GM21723 (cell line): Measurements from ENCODE around the gene BRD2.
"Not testable (repeated sequence)": the region's sequence is repeated elsewhere in the genome, so short reads cannot be mapped to it uniquely, and the experiment has no call there.

Experiments
- ATAC-seq: cut with Tn5 transposase; IDR thresholded peaks from one replicate; pipeline ENCODE4 v1.9.1; 2021; ENCODE audit warnings: mild to moderate bottlenecking, moderate library complexity; ENCODE audit not compliant: unreplicated experiment

The BRD2 gene

DNA sequence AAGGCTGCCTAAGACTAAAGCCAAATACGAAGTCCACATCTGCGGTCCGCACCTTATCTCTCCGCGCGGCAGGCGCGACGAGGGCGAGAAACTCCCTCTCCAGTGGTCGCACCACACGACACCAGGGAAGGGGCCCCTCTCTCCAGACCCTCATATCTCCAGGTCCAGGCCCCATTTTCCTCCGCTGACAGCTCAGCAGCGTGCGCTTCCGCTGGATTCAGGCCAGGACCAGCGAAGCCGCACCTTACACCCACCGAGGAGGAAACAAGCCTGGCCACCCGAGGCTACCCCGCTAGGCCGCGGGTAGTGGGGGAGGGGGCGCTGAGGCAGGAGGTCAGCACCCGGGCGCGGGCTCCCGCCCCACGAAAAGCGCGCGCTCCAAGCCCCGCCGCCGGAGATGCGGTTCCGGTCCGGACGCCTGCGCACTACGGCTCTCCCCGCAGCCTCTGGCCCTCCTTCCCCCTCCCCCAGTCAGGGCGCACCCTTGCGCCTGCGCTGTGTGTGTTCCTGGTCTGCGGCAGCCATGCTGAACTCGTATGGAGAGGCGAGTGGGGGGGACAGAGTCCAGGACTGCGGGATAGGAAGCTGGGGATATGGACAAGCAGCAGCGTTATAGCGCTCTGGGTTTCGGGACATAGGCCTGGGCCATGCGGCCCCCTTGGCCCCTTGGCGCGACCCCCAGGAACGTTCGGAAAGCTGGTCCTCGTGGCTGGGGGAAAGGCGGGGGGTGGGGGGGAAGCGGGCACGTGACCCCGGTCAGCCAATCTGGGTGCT, at the start of gene BRD2:
TSS of gene BRD2 (plus strand) at position 502 of the 774 bp plus-strand sequence. CDS start 4,305 bp downstream, outside the sequence.
- ATAC-seq: peak; percentile 37

DNA sequence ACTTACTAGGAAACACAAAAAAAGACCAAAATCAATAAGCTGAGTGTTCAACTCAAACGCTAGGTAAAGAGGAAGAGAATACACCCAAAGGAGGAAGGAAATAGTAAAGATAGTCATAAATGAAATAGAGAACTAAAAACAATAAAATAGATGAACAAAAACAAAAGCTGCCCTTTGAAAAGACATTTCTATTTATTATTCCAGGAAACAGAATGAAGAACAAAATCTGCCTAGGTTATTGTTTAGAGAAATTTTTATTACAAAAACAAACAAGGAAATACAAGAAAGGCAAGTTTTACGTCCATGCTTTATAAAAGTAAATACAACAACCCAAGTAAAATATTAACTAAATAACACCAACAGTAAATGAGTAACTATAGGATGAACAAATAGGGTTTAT, 47.7 kb upstream of the BRD2 start:
- ATAC-seq: no peak

DNA sequence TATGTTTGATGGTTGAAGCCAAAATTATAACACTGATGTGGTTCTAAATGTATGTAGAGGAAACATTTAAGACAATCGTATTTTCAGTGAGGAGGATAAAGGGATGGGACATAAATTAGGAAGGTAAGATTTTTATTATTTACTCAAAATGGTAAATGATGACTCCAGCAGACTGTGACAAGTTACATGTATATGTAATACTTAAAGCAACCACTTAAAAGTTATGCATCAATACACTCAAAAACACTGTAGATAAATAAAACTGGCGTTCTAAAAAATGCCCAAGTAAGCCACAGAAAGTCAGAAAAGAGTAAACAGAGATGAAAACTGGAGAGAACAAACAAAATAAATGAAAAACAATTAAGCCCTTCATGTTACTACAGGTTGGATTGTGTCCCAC, 46.3 kb upstream of the BRD2 start:
- no peak for ATAC-seq

DNA sequence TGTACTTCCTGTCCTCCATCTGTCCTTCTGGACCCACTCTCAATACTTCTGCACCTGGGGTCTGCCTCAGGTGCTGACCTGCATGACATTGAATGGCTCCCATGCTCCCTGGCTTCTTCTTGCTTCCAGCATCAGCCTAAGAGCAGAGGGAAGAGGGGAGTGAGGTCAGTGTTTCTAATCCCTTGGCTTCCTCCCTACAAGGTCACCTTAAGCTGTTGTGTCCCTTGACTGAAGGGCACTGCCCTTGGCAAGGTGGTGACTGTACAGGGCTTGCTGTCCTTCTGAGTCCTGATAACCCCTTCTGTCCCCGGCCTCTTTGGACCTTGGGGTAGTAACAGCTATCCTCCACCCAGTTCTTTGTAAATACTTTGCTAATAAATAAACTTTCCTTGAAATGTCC, 37.2 kb upstream of the BRD2 start:
- no peak for ATAC-seq

- no peak for ATAC-seq
Observed at GRCh38 chr6:32932132-32932868, 36.1 kb upstream of the BRD2 start.

- no peak for ATAC-seq
Observed at GRCh38 chr6:32933661-32934085, 34.7 kb upstream of the BRD2 start.

DNA sequence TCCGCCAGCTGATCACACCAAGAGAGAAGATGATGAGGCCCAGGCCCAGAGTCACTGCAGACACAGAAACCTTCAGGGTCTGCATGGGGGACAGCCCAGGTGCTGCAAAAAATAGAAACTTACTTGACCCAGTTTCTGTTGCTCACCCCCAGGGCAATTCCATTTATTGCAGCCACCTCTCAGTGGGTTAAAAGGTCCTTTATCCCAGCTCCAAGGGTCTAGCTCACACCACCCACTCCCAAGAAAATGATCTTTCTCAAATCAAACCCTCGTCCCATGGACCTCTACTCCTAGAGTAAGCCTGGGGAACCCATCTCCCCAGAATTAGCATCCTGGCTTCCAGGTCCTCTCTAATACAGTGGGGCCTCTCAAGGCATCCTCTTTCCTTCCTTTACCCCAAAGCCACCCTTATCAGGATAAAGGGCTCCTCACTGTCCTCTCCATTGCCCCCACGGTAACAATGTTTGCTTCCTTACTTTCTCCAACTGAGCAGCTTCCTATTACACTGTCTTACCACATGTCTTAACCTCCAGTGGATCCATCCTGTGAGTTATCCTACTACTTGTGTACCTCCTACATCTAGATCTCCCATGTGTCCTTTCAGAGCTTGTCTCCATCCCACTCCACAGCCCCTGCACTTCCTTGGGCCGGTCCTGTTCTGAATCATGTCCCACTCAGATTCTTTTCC, 32.7 kb upstream of the BRD2 start:
- no peak for ATAC-seq

DNA sequence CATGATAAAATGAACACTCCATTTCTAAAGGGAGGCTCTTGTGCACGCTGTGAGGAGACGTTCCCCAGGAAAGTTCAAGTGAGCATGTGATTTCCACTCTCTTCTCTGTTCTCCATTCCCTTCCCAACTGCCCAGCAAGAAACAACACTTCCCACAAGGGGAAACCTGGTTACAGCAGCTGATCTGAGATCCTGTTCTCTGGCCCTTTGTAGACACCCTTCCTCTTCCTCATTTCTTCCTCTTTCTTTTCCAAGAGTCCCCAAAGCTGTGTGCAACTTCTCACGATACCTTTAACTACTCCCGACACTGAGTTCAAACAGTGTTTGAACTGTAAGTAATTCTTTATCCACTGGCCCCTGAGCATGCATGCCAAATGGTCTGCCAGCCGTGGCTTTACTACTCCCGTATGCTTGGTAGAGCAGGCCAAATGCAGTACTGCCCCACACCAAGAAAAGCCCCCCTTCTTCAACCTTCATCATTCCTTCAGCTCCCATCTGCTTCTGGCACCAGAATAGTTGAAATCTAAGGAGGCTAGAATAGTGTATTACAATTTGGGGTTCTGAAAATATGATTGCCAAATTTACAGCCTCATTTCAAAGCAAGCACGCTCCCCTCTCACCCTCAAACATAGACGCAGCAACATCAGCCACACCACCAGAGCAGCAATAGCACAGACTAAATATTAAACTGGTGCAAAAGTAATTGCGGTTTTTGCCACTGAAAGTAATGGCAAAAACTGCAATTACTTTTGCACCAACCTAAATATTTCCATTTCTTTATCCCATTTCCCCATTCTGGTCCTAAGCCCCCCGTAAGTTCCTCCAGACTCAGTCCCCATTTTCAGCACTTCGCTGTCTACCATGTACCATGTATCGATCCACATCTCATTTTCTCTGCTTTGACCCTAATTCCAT, 31.9 kb upstream of the BRD2 start:
- ATAC-seq: no peak

GRCh38 chr6:32937230-32937633, 31.2 kb upstream of the BRD2 start:
- ATAC-seq: no peak

DNA sequence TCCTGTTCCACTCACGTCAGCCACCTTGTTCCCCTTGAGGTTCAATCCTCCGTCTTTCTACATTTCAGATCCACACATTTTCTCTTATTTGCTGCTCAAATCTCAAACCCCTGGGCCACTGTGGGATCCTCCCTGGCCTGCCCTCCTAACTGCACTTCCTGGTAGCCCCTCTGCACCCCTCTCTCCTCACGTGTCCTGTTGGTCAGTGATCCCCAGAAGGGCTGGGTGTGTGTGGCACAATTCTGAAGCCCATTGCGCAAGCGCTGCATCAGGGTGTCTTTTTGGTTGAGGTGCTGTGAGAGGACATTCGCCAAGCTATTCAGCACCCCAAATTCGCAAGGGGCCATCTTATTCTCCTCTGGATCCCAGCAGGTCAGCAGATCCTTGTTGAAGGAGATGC, 29.9 kb upstream of the BRD2 start:
- no peak for ATAC-seq

DNA sequence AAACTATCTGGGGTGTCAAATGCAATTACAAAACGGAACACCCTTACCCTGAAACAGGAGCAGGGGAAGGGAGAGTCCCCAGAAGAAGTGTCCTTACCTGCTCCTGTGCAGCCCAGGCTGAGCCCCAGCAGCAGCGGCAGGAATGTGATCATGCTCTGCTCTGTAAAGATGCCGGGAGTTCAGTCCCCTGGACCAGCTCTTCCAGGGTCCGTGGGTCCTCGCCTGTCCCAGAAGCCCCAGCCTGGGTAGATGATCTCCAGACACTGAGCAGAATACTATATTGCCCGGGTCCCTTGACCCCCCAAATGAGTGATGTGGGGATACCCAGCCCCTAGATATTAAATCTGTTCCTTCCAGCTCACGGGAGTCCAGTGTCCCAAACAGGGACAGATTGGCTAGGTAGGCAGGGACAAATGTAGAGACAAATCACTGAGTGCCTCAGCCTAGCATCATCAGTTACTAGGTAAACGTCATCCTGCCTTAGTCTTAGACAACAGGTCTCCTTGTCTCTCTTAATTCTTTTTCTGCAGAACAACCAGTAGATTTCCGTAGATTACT, 27.7 kb upstream of the BRD2 start, which contains the start of gene HLA-DMB:
TSS of gene HLA-DMB (minus strand) at position 373 of the 558 bp plus-strand sequence. CDS start at position 152, 221 bp downstream.
- ATAC-seq: peak; percentile 57

GRCh38 chr6:32941214-32941768, 27.1 kb upstream of the BRD2 start:
- peak; percentile 55 for ATAC-seq

- ATAC-seq: not testable (repeated sequence)
Observed at GRCh38 chr6:32942555-32943123, 25.8 kb upstream of the BRD2 start.

GRCh38 chr6:32943864-32944649, 24.3 kb upstream of the BRD2 start:
- peak; percentile 40 for ATAC-seq

GRCh38 chr6:32945108-32945760, 23.2 kb upstream of the BRD2 start:
- ATAC-seq: no peak

DNA sequence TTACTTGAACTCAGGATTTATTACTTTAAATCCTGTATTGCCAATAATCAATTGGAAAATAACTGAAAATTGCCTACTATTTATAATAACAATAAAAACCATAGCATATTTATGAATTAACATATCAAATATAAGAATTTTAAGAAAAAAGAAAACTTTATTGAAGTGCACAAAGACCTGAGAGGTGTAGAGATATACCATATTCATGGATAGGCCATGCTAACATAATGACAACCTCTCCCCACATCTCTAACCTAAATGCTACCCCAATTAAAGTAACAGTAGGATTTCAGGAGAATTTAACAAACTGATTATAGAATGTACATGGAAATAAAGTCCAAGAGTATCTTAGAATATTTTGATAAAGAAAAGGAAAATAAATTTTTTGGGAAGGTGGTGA, 22.4 kb upstream of the BRD2 start:
- no peak for ATAC-seq

- ATAC-seq: no peak
Observed at GRCh38 chr6:32946893-32947292, 21.5 kb upstream of the BRD2 start.
